OCI-LY7 (cell line): Measurements from ENCODE around the gene NSMCE4A. TPM values are rescaled to one million over a fixed set of nuclear protein-coding genes. Genes with fewer than 3 reads are reported as not detected.

Experiments used
- BruUV-seq: library from RNA; stranded (reverse); fragments of 400-500 nt; replicated peaks from 2 replicates; lab custom pipeline; 2021; lab: Mats Ljungman, UMichigan
- CTCF ChIA-PET: fragments of 300-600 bp; sonication (Branson Sonifier 250); formaldehyde crosslinking; loops from one replicate; lab custom pipeline; 2022; ENCODE audit warnings: antibody characterized with exemption; ENCODE audit not compliant: unreplicated experiment; lab: Charles Lee
- POLR2A ChIA-PET: fragments of 300-600 bp; sonication (Branson Sonifier 250); formaldehyde crosslinking; loops from one replicate; lab custom pipeline; 2022; ENCODE audit warnings: antibody characterized with exemption; lab: Charles Lee
- DNase-seq: peaks from one replicate; pipeline ENCODE4 v3.0.0-alpha.2; 2015; ENCODE audit warnings: low spot score
- H2AFZ ChIP-seq: fragments of 200-600 bp; sonication (generic), shearing (Covaris generic); 2 replicates; pipeline ENCODE4 v1.6.1; 2014; ENCODE audit warnings: mild to moderate bottlenecking, antibody characterized with exemption, low read length, moderate library complexity
- H3K27ac ChIP-seq: fragments of 200-600 bp; sonication (generic); 2 replicates; pipeline ENCODE4 v1.5.1; 2014; ENCODE audit warnings: mixed run types, low read depth, mild to moderate bottlenecking, moderate library complexity, low read length, inconsistent platforms; ENCODE audit not compliant: poor library complexity, severe bottlenecking
- H3K36me3 ChIP-seq: fragments of 200-600 bp; sonication (generic); 2 replicates; pipeline ENCODE4 v1.6.1; 2014; ENCODE audit warnings: mild to moderate bottlenecking, antibody characterized with exemption, low read length, moderate library complexity, mixed read lengths; ENCODE audit not compliant: insufficient read depth
- H3K4me1 ChIP-seq: fragments of 200-600 bp; sonication (generic); 2 replicates; pipeline ENCODE4 v1.5.1; 2014; ENCODE audit warnings: mild to moderate bottlenecking, low read length; ENCODE audit not compliant: insufficient read depth, poor library complexity, severe bottlenecking
- H3K4me2 ChIP-seq: fragments of 200-600 bp; sonication (generic); 2 replicates; pipeline ENCODE4 v1.6.1; 2014; ENCODE audit warnings: mild to moderate bottlenecking, low read length
- H3K4me3 ChIP-seq: fragments of 200-600 bp; sonication (generic); 2 replicates; pipeline ENCODE4 v1.5.1; 2014; ENCODE audit warnings: mild to moderate bottlenecking, low read depth, low read length; ENCODE audit not compliant: poor library complexity, severe bottlenecking
- H3K79me2 ChIP-seq: fragments of 200-600 bp; sonication (generic); 2 replicates; pipeline ENCODE4 v1.6.1; 2016; ENCODE audit warnings: low read depth, mild to moderate bottlenecking, low read length, moderate library complexity, mixed read lengths; ENCODE audit not compliant: insufficient read depth
- H3K9me2 ChIP-seq: fragments of 200-600 bp; sonication (generic); 2 replicates; pipeline ENCODE4 v1.6.1; 2016; ENCODE audit warnings: mild to moderate bottlenecking, low read length, mixed read lengths; ENCODE audit not compliant: insufficient read depth
- H3K9me3 ChIP-seq: fragments of 200-600 bp; sonication (generic); 2 replicates; pipeline ENCODE4 v1.6.1; 2014; ENCODE audit warnings: mild to moderate bottlenecking, mixed run types, low read length, mixed read lengths
- H4K20me1 ChIP-seq: fragments of 200-600 bp; sonication (generic); 2 replicates; pipeline ENCODE4 v1.6.1; 2014; ENCODE audit warnings: mild to moderate bottlenecking, antibody characterized with exemption, low read length, moderate library complexity, mixed read lengths; ENCODE audit not compliant: insufficient read depth
- EZH2phosphoT487 ChIP-seq: fragments of 200-600 bp; sonication (generic); IDR thresholded peaks from 2 replicates; pipeline ENCODE4 v1.6.1; 2018; ENCODE audit warnings: low read depth, borderline replicate concordance, mild to moderate bottlenecking, mixed run types, antibody characterized with exemption, low read length, moderate library complexity, mixed read lengths
- intact Hi-C: fragments of 100-400 bp; cut with micrococcal nuclease; formaldehyde crosslinking; loops from one replicate; pipeline ENCODE4 v1.10.0; 2022; ENCODE audit not compliant: unreplicated experiment
- total RNA-seq, 2 experiments: library from RNA; depleted of rRNA in 1 of 2; stranded (reverse); fragments of >200 nt in 1 of 2; shearing (Covaris generic) in 1 of 2; gene quantifications; 2 replicates each; pipeline ENCODE4 v1.2.3, GENCODE V29; 2014 to 2022
- TF ChIP-seq, protein P1 (sequence below): fragments of 200-600 bp; sonication (generic); conservative IDR thresholded peaks from 2 replicates; pipeline ENCODE4 v1.5.1; 2014; ENCODE audit warnings: mild to moderate bottlenecking, antibody characterized with exemption, low read length, moderate library complexity, mixed read lengths

Gene NSMCE4A
- total RNA-seq, 2 experiments from 2014 or later: 69.5 to 105 TPM

DNA sequence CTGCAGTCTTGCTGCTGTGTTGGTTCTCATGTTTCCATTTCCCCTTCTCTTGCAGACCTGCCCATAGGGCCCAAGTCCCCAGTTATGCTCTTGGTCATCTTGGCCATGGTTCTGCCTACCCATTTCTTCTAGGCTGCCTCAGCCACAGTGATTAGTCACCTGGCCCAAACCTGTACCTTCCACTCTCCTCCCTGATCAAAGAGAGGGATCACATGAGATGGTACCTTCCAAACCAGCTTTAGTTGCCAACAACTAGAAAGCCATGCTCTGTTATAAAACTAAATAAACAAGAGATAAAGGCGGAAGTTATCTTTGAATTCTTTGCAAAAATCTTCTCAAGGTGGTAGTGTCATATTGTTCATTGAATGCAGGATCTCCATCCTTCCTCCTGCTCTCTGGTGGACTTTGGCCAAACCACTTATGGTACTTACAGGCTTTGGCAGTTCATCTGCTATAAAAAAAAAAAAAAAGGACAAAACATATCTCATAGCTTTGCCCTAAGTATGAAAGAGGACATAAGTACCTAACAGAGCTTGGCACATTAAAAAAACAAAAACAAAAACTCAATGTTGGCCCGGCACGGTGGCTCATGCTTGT is 39.7 kb upstream of the NSMCE4A start:
- no peaks in the 10 kb centered on the region for H3K9me2 ChIP-seq
- BruUV-seq: no TSS peak
- H3K36me3 ChIP-seq: no peaks in the 10 kb centered on the region
- no peaks in the 10 kb centered on the region for H3K9me3 ChIP-seq
- no peak for TF ChIP-seq EZH2phosphoT487
- TF ChIP-seq, protein P1, sequence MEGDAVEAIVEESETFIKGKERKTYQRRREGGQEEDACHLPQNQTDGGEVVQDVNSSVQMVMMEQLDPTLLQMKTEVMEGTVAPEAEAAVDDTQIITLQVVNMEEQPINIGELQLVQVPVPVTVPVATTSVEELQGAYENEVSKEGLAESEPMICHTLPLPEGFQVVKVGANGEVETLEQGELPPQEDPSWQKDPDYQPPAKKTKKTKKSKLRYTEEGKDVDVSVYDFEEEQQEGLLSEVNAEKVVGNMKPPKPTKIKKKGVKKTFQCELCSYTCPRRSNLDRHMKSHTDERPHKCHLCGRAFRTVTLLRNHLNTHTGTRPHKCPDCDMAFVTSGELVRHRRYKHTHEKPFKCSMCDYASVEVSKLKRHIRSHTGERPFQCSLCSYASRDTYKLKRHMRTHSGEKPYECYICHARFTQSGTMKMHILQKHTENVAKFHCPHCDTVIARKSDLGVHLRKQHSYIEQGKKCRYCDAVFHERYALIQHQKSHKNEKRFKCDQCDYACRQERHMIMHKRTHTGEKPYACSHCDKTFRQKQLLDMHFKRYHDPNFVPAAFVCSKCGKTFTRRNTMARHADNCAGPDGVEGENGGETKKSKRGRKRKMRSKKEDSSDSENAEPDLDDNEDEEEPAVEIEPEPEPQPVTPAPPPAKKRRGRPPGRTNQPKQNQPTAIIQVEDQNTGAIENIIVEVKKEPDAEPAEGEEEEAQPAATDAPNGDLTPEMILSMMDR: no peak
- intact Hi-C loops: no loop called here
- CTCF ChIA-PET: no interaction called here
- H2AFZ ChIP-seq: no peak overlapping the region
- H3K4me1 ChIP-seq: no peaks in the 10 kb centered on the region
- DNase-seq: no peak
- no peak overlapping the region for H3K4me3 ChIP-seq
- H3K79me2 ChIP-seq: no peaks in the 10 kb centered on the region
- POLR2A ChIA-PET: no interaction called here
- H3K4me2 ChIP-seq: no peak overlapping the region
- H3K27ac ChIP-seq: no peak overlapping the region
- H4K20me1 ChIP-seq: no peaks in the 10 kb centered on the region

DNA sequence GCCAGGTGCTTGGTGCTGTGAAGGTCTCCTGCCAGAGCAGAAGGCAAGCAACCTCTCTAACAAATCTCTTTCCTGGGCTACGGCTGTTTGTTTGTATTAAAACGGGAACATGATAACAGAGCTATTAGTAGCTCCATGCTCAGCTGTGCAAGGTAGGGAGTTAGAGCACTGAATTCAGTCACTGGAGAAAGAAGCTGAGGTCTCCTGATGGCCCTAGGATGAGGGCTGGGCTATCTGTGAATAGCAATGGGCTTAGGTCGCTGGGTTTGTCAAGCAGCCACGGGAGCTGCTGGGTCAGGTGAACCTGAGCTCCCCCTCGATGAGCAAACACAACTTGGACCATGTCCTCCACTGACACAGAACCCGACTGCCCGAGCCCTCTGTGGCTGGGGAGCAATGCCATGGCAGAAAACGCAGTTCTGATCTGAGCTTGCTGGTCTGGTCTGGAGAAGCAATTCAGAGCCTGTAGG is 38.3 kb upstream of the NSMCE4A start:
- H3K36me3 ChIP-seq: no peaks in the 10 kb centered on the region
- no peak for DNase-seq
- TF ChIP-seq, protein P1: no peak
- no peak for TF ChIP-seq EZH2phosphoT487
- H3K4me2 ChIP-seq: no peak overlapping the region
- CTCF ChIA-PET: no interaction called here
- BruUV-seq: no TSS peak
- no peak overlapping the region for H3K4me3 ChIP-seq
- no peaks in the 10 kb centered on the region for H3K79me2 ChIP-seq
- H3K9me2 ChIP-seq: no peaks in the 10 kb centered on the region
- intact Hi-C loops: no loop called here
- no peak overlapping the region for H2AFZ ChIP-seq
- no peaks in the 10 kb centered on the region for H3K4me1 ChIP-seq
- H3K9me3 ChIP-seq: no peaks in the 10 kb centered on the region
- POLR2A ChIA-PET: no interaction called here
- H4K20me1 ChIP-seq: no peaks in the 10 kb centered on the region
- no peak overlapping the region for H3K27ac ChIP-seq

- no peak for DNase-seq
- Histone ChIP-seq H4K20me1 (no peaks in the 10 kb centered on the region), H3K9me3 (no peaks in the 10 kb centered on the region), H3K9me2 (no peaks in the 10 kb centered on the region), H2AFZ (no peak overlapping the region), H3K4me2 (no peak overlapping the region), H3K79me2 (no peaks in the 10 kb centered on the region), H3K36me3 (no peaks in the 10 kb centered on the region), H3K4me3 (no peak overlapping the region), H3K4me1 (no peaks in the 10 kb centered on the region), H3K27ac (no peak overlapping the region)
- intact Hi-C loops: no loop called here
- TF ChIP-seq, protein P1: no peak
- no peak for TF ChIP-seq EZH2phosphoT487
- ChIA-PET CTCF (no interaction called here), POLR2A (no interaction called here)
- BruUV-seq: no TSS peak
These were observed 37.7 kb upstream of the NSMCE4A start for GRCh38 chr10:122012731-122013130.
